ENCODE data around the gene FCN1. TPM values are rescaled to one million over a fixed set of nuclear protein-coding genes. Genes with fewer than 3 reads are reported as not detected.

Gene FCN1
- total RNA-seq, 4 donors from 2014 or later, result 0.46 to 3.4 (median 1.6) TPM

DNA sequence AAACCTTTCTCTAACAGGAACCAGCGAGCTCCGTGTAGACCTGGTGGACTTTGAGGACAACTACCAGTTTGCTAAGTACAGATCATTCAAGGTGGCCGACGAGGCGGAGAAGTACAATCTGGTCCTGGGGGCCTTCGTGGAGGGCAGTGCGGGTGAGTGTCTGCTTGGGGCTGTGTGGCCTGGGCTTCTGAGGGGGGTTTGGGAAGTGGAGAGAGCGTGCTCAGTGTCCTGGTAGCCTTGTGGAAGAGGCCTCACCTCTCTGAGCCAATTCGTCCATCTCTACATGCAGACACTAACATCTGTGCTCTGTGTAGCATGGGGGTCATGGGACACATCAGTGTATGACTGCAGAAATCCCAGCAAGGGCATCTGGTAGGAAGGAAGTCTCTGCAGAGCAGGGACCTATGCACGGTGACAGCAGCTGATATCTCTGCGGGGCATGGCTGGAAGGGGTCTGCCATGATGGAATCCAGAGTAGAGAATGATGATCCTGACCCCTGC lies 31.2 kb downstream of the FCN1 start:
- intact Hi-C loops (cut with DNase I; ENCODE audit: low total_unique reads) (no loop called here), in situ Hi-C loops (cut with MboI; ENCODE audit: low sequenced_read_pairs in 4 of 4) (no loop called here)
- no peaks in the 10 kb centered on the region for H3K9me3 ChIP-seq
- no peak overlapping the region for H3K4me3 ChIP-seq
- no peak overlapping the region for H3K27ac ChIP-seq
- DNase-seq, result no peak
- H3K36me3 ChIP-seq, result no peaks in the 10 kb centered on the region
- ATAC-seq, result no peak
- TF ChIP-seq POLR2A (IDR thresholded peaks at IDR 0.05), result no peak
- TF ChIP-seq, protein P1, sequence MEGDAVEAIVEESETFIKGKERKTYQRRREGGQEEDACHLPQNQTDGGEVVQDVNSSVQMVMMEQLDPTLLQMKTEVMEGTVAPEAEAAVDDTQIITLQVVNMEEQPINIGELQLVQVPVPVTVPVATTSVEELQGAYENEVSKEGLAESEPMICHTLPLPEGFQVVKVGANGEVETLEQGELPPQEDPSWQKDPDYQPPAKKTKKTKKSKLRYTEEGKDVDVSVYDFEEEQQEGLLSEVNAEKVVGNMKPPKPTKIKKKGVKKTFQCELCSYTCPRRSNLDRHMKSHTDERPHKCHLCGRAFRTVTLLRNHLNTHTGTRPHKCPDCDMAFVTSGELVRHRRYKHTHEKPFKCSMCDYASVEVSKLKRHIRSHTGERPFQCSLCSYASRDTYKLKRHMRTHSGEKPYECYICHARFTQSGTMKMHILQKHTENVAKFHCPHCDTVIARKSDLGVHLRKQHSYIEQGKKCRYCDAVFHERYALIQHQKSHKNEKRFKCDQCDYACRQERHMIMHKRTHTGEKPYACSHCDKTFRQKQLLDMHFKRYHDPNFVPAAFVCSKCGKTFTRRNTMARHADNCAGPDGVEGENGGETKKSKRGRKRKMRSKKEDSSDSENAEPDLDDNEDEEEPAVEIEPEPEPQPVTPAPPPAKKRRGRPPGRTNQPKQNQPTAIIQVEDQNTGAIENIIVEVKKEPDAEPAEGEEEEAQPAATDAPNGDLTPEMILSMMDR (IDR thresholded peaks at IDR 0.05 in 4 of 5, conservative IDR thresholded peaks at IDR 0.05 in 1 of 5), result no peak
- H3K27me3 ChIP-seq, result no peaks in the 10 kb centered on the region
- H3K4me1 ChIP-seq, result no peaks in the 10 kb centered on the region

DNA sequence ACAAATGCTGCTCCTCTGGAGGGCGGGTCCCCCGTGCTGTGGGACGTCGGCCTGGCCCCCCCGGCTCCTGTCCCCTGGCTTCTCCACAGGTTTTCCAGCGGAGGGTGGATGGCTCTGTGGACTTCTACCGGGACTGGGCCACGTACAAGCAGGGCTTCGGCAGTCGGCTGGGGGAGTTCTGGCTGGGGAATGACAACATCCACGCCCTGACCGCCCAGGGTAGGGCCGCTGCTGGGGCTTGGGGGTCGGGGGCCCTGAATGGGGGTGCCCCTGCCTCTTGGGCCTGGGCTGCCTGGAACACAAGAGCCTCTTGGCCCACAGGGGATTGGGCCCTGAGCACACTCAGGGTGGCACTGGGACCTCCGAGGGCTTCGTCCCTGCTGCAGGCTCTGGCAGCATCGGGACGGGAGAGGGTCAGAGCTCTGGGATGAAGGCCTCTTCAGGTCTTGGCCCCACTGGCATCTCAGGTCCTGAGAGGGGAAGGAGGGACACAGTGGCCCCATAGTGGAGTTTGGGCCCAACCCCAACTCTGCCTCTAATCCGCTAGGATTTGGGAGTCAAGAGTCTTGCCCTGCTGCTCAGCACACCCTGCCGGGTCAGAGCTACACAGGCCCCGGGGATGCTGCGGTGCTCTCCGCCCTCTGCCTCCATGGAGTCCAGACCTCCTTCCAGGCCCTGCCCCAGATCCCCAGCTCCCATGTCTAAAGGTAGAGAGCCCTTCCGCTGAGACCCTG lies 31.9 kb downstream of the FCN1 start:
- ATAC-seq, result no peak
- in situ Hi-C loops (cut with MboI; ENCODE audit: low sequenced_read_pairs in 4 of 4), result no loop called here

DNA sequence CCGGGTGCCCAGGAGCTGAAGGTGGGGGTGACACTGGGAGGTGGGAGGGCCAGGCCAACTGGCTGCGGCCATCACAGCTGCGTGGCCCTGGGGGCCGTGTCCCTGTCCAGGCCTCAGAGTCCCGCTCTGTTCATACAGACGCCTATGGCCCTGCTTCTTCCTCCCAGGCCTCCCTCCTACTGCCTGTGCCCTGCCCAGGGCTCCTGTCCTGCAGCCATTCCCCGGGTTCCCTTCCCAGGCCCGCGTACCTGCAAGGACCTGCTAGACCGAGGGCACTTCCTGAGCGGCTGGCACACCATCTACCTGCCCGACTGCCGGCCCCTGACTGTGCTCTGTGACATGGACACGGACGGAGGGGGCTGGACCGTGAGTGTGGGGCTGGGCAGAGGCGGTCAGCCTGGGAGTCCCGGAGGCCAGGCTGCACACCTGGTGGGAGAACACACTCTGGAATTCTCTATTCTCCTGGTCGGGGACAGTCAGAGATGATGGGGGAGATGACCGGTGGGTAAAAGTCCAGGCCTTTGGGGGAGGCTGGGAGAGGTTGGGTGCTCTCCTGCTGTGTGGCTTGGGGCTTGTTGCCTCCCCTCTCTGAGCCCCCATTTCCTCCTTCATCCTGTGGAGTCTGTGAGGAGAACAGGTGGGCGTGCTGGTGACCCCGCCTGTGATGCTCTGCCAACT lies 32.6 kb downstream of the FCN1 start:
- no peaks in the 10 kb centered on the region for H3K27me3 ChIP-seq
- intact Hi-C loops (cut with DNase I; ENCODE audit: low total_unique reads), result no loop called here
- in situ Hi-C loops (cut with MboI; ENCODE audit: low sequenced_read_pairs in 4 of 4), result no loop called here

More for the DNA sequence above, 31.9 kb downstream of the FCN1 start:
- intact Hi-C loops (cut with DNase I; ENCODE audit: low total_unique reads), result no loop called here
- H3K27me3 ChIP-seq, result no peaks in the 10 kb centered on the region
- H3K4me3 ChIP-seq, result no peak overlapping the region
- no peaks in the 10 kb centered on the region for H3K36me3 ChIP-seq
- H3K27ac ChIP-seq, result no peak overlapping the region
- no peaks in the 10 kb centered on the region for H3K9me3 ChIP-seq
- no peaks in the 10 kb centered on the region for H3K4me1 ChIP-seq
- DNase-seq, result no peak
- TF ChIP-seq, protein P1 (IDR thresholded peaks at IDR 0.05 in 4 of 5, conservative IDR thresholded peaks at IDR 0.05 in 1 of 5), result no peak
- TF ChIP-seq POLR2A (IDR thresholded peaks at IDR 0.05), result no peak

DNA sequence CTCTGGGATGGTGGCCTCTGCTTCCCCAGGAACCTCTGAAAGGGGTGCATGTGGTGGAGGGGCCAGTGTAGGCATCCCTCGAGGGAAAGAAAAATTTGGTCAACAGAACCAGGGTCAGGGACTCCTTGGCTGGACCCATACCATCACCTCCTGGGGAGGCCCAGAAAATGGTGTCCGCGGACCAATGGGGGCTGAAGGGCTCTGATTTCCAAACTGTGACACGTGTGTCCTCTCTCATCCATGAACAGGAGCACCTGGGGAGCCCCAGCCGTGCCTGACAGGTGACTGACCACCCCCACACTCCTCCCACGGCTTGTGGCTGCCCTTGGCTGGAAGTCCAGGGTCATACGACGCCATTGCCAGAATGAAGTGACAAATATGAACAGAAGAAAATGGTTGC lies 33.2 kb downstream of the FCN1 start:
- no peak for TF ChIP-seq POLR2A (IDR thresholded peaks at IDR 0.05)
- TF ChIP-seq, protein P1 (IDR thresholded peaks at IDR 0.05 in 4 of 5, conservative IDR thresholded peaks at IDR 0.05 in 1 of 5), result no peak
- Histone ChIP-seq H3K27me3 (no peaks in the 10 kb centered on the region), H3K36me3 (no peaks in the 10 kb centered on the region), H3K9me3 (no peaks in the 10 kb centered on the region), H3K4me3 (no peak overlapping the region), H3K4me1 (no peaks in the 10 kb centered on the region), H3K27ac (no peak overlapping the region)
- DNase-seq (no peak), ATAC-seq (no peak)
- in situ Hi-C loops (cut with MboI; ENCODE audit: low sequenced_read_pairs in 4 of 4) (no loop called here), intact Hi-C loops (cut with DNase I; ENCODE audit: low total_unique reads) (no loop called here)

More for the DNA sequence above, 32.6 kb downstream of the FCN1 start:
- DNase-seq (no peak), ATAC-seq (no peak)
- Histone ChIP-seq H3K27ac (no peak overlapping the region), H3K4me1 (no peaks in the 10 kb centered on the region), H3K36me3 (no peaks in the 10 kb centered on the region), H3K4me3 (no peak overlapping the region), H3K9me3 (no peaks in the 10 kb centered on the region)
- no peak for TF ChIP-seq POLR2A (IDR thresholded peaks at IDR 0.05)
- TF ChIP-seq, protein P1 (IDR thresholded peaks at IDR 0.05 in 4 of 5, conservative IDR thresholded peaks at IDR 0.05 in 1 of 5), result no peak
